Measurements from ENCODE around the gene MYBPC2.

Gene MYBPC2

GRCh38 chr19:50449236-50449899 lies 16.7 kb downstream of the MYBPC2 start:
- Histone ChIP-seq H3K9me3 (no peaks in the 10 kb centered on the region), H3K4me3 (ENCODE audit: low read depth, low read length) (no peak overlapping the region), H3K36me3 (no peaks in the 10 kb centered on the region), H3K27me3 (no peaks in the 10 kb centered on the region), H3K4me1 (no peaks in the 10 kb centered on the region)
- no peak for TF ChIP-seq CTCF (IDR thresholded peaks at IDR 0.05; ENCODE audit: low read depth, low read length)
- DNase-seq: no peak

- Histone ChIP-seq H3K4me1 (no peaks in the 10 kb centered on the region), H3K9me3 (no peaks in the 10 kb centered on the region), H3K4me3 (ENCODE audit: low read depth, low read length) (no peak overlapping the region), H3K27me3 (no peaks in the 10 kb centered on the region), H3K36me3 (no peaks in the 10 kb centered on the region)
- TF ChIP-seq CTCF (IDR thresholded peaks at IDR 0.05; ENCODE audit: low read depth, low read length): no peak
- no peak for DNase-seq
These were observed 17.9 kb downstream of the MYBPC2 start for GRCh38 chr19:50450369-50451222.

GRCh38 chr19:50451223-50451534 lies 18.5 kb downstream of the MYBPC2 start:
- TF ChIP-seq CTCF (IDR thresholded peaks at IDR 0.05; ENCODE audit: low read depth, low read length): no peak
- Histone ChIP-seq H3K4me3 (ENCODE audit: low read depth, low read length) (no peak overlapping the region), H3K9me3 (no peaks in the 10 kb centered on the region), H3K4me1 (no peaks in the 10 kb centered on the region), H3K27me3 (no peaks in the 10 kb centered on the region), H3K36me3 (no peaks in the 10 kb centered on the region)
- DNase-seq: no peak

GRCh38 chr19:50453243-50453642 lies 20.6 kb downstream of the MYBPC2 start:
- TF ChIP-seq CTCF (IDR thresholded peaks at IDR 0.05; ENCODE audit: low read depth, low read length): no peak
- Histone ChIP-seq H3K36me3 (no peaks in the 10 kb centered on the region), H3K9me3 (no peaks in the 10 kb centered on the region), H3K4me3 (ENCODE audit: low read depth, low read length) (no peak overlapping the region), H3K4me1 (no peaks in the 10 kb centered on the region), H3K27me3 (peaks cover 5% of the 10 kb centered on the region)
- no peak for DNase-seq

GRCh38 chr19:50455992-50456391 lies 23.3 kb downstream of the MYBPC2 start:
- Histone ChIP-seq H3K27me3 (peaks cover 5% of the 10 kb centered on the region), H3K9me3 (no peaks in the 10 kb centered on the region), H3K4me3 (ENCODE audit: low read depth, low read length) (no peak overlapping the region), H3K36me3 (no peaks in the 10 kb centered on the region), H3K4me1 (no peaks in the 10 kb centered on the region)
- no peak for DNase-seq
- no peak for TF ChIP-seq CTCF (IDR thresholded peaks at IDR 0.05; ENCODE audit: low read depth, low read length)

GRCh38 chr19:50457300-50457699 lies 24.6 kb downstream of the MYBPC2 start:
- Histone ChIP-seq H3K9me3 (no peaks in the 10 kb centered on the region), H3K4me1 (no peaks in the 10 kb centered on the region), H3K36me3 (no peaks in the 10 kb centered on the region), H3K4me3 (ENCODE audit: low read depth, low read length) (no peak overlapping the region), H3K27me3 (peaks cover 5% of the 10 kb centered on the region)
- no peak for TF ChIP-seq CTCF (IDR thresholded peaks at IDR 0.05; ENCODE audit: low read depth, low read length)
- no peak for DNase-seq

Data from BE2C (cell line).